GM21576 (cell line): ENCODE results near the gene GRIN3B.

Source experiments
- ATAC-seq: cut with Tn5 transposase; IDR thresholded peaks from one replicate; pipeline ENCODE4 v1.9.1; 2021; ENCODE audit warnings: mild to moderate bottlenecking, moderate library complexity; ENCODE audit not compliant: unreplicated experiment

The GRIN3B gene

GRCh38 chr19:1055886-1056620, 55.8 kb downstream of the GRIN3B start:
- no peak for ATAC-seq

- no peak for ATAC-seq
Observed at GRCh38 chr19:1057176-1057855, 57.1 kb downstream of the GRIN3B start.

- no peak for ATAC-seq
Observed at GRCh38 chr19:1058112-1058511, 57.9 kb downstream of the GRIN3B start.
